A673 (cell line): ENCODE data around the gene SERINC2. TPM values are rescaled to one million over a fixed set of nuclear protein-coding genes. Genes with fewer than 3 reads are reported as not detected.
"Not testable (repeated sequence)": the region's sequence is repeated elsewhere in the genome, so short reads cannot be mapped to it uniquely, and the experiment has no call there.

ENCODE experiments used
- BruUV-seq: library from RNA; stranded (reverse); fragments of 400-500 nt; replicated peaks from 2 replicates; lab custom pipeline; 2021; lab: Mats Ljungman, UMichigan
- CTCF ChIA-PET: fragments of 300-600 bp; sonication (Branson Sonifier 250); formaldehyde crosslinking; loops from one replicate; lab custom pipeline; 2022; ENCODE audit warnings: antibody characterized with exemption; lab: Charles Lee
- POLR2A ChIA-PET: fragments of 300-600 bp; sonication (Branson Sonifier 250); formaldehyde crosslinking; loops from one replicate; lab custom pipeline; 2022; ENCODE audit warnings: antibody characterized with exemption; ENCODE audit not compliant: low non-redundant PET; lab: Charles Lee
- DNase-seq: peaks from one replicate; pipeline ENCODE4 v3.0.0-alpha.2; 2015; ENCODE audit warnings: low spot score
- H3K27ac ChIP-seq: fragments of 200-600 bp; sonication (generic); 2 replicates; pipeline ENCODE4 v1.5.1; 2016; ENCODE audit warnings: mixed run types, low read depth, mild to moderate bottlenecking, mixed read lengths, antibody characterized with exemption, low read length; ENCODE audit not compliant: poor library complexity, severe bottlenecking
- H3K27me3 ChIP-seq: fragments of 200-600 bp; sonication (generic); replicated peaks from 2 replicates; pipeline ENCODE4 v1.6.1; 2017; ENCODE audit warnings: mixed run types, low read depth, mild to moderate bottlenecking, mixed read lengths, antibody characterized with exemption, low read length; ENCODE audit not compliant: insufficient read depth, poor library complexity
- H3K36me3 ChIP-seq: fragments of 200-600 bp; sonication (generic); 2 replicates; pipeline ENCODE4 v1.6.1; 2016; ENCODE audit warnings: mixed run types, mild to moderate bottlenecking, mixed read lengths, antibody characterized with exemption, low read length; ENCODE audit not compliant: insufficient read depth, poor library complexity, severe bottlenecking
- H3K4me1 ChIP-seq: fragments of 200-600 bp; sonication (generic); 2 replicates; pipeline ENCODE4 v1.6.1; 2017; ENCODE audit warnings: mixed run types, mild to moderate bottlenecking, mixed read lengths, antibody characterized with exemption, low read length; ENCODE audit not compliant: insufficient read depth, poor library complexity, severe bottlenecking
- H3K4me3 ChIP-seq: fragments of 200-600 bp; sonication (generic); 2 replicates; pipeline ENCODE4 v1.5.1; 2016; ENCODE audit warnings: low read depth, mixed run types, mild to moderate bottlenecking, mixed read lengths, low read length; ENCODE audit not compliant: poor library complexity, severe bottlenecking
- H3K9me3 ChIP-seq: fragments of 200-600 bp; sonication (generic); 2 replicates; pipeline ENCODE4 v1.6.1; 2016; ENCODE audit warnings: mixed run types, low read depth, mild to moderate bottlenecking, mixed read lengths, antibody characterized with exemption, low read length; ENCODE audit not compliant: poor library complexity, severe bottlenecking
- CTCF ChIP-seq: fragments of 300-800, 200-600 bp; sonication (generic); conservative IDR thresholded peaks from 2 replicates; pipeline ENCODE4 v1.5.1; 2017; ENCODE audit warnings: low read depth, mild to moderate bottlenecking, antibody characterized with exemption, low read length, moderate library complexity, mixed read lengths
- EZH2 ChIP-seq: fragments of 200-600 bp; sonication (generic); IDR thresholded peaks from 2 replicates; pipeline ENCODE4 v1.6.1; 2017; ENCODE audit warnings: borderline replicate concordance, low read depth, mild to moderate bottlenecking, mixed read lengths, antibody characterized with exemption, low read length; ENCODE audit not compliant: poor library complexity, severe bottlenecking
- intact Hi-C: fragments of 100-400 bp; cut with micrococcal nuclease; formaldehyde crosslinking; loops from one replicate; pipeline ENCODE4 v1.10.0; 2022; ENCODE audit not compliant: unreplicated experiment
- total RNA-seq: library from RNA; stranded (reverse); gene quantifications from 2 replicates; pipeline ENCODE4 v1.2.3, GENCODE V29; 2021

The SERINC2 gene
- total RNA-seq, 1 experiment from 2014 or later: 0.30 TPM

- H3K4me1 ChIP-seq: peaks cover under 1% of the 10 kb centered on the region
- no peak overlapping the region for H3K27ac ChIP-seq
- H3K9me3 ChIP-seq: no peaks in the 10 kb centered on the region
- H3K4me3 ChIP-seq: no peak overlapping the region
- no peak for DNase-seq
- ChIA-PET POLR2A (no interaction called here), CTCF (no interaction called here)
- no TSS peak for BruUV-seq
- H3K36me3 ChIP-seq: no peaks in the 10 kb centered on the region
- no peaks in the 10 kb centered on the region for H3K27me3 ChIP-seq
- intact Hi-C loops: no loop called here
- TF ChIP-seq EZH2 (no peak), CTCF (no peak)
These were observed 65.2 kb downstream of the SERINC2 start for GRCh38 chr1:31478167-31478566.

- no TSS peak for BruUV-seq
- no peaks in the 10 kb centered on the region for H3K36me3 ChIP-seq
- POLR2A ChIA-PET: no interaction called here
- H3K4me3 ChIP-seq: no peak overlapping the region
- no peak for DNase-seq
- H3K4me1 ChIP-seq: peaks cover 6% of the 10 kb centered on the region
- no peak overlapping the region for H3K27ac ChIP-seq
- no peaks in the 10 kb centered on the region for H3K9me3 ChIP-seq
- intact Hi-C loops: no loop called here
- no peaks in the 10 kb centered on the region for H3K27me3 ChIP-seq
- CTCF ChIA-PET: no interaction called here
- TF ChIP-seq CTCF (no peak), EZH2 (no peak)
These were observed 66.8 kb downstream of the SERINC2 start for GRCh38 chr1:31479811-31480210.

GRCh38 chr1:31480426-31480825 is 67.4 kb downstream of the SERINC2 start:
- H3K36me3 ChIP-seq, H3K9me3 ChIP-seq, H3K27ac ChIP-seq, CTCF ChIA-PET, H3K27me3 ChIP-seq, H3K4me1 ChIP-seq, H3K4me3 ChIP-seq, DNase-seq, POLR2A ChIA-PET, BruUV-seq, intact Hi-C loops: not testable (repeated sequence)

GRCh38 chr1:31482482-31483011 is 69.5 kb downstream of the SERINC2 start:
- no peak for DNase-seq
- no TSS peak for BruUV-seq
- H3K27ac ChIP-seq: no peak overlapping the region

More at GRCh38 chr1:31482482-31483011, 69.5 kb downstream of the SERINC2 start:
- no peak for TF ChIP-seq EZH2
- no peak for TF ChIP-seq CTCF
- intact Hi-C loops: no loop called here
- H3K27me3 ChIP-seq: no peaks in the 10 kb centered on the region
- H3K36me3 ChIP-seq: no peaks in the 10 kb centered on the region
- H3K4me1 ChIP-seq: peaks cover 6% of the 10 kb centered on the region
- H3K9me3 ChIP-seq: no peaks in the 10 kb centered on the region
- no peak overlapping the region for H3K4me3 ChIP-seq
- POLR2A ChIA-PET: no interaction called here
- CTCF ChIA-PET: no interaction called here
